Gastrocnemius medialis (tissue), 4 donors: ENCODE measurements around the gene ELP2.

ENCODE experiments used
- POLR2A ChIP-seq, 2 donors: fragments of 450-650 bp; IDR thresholded peaks; one replicate each; pipeline ENCODE4 v1.6.1; 2017; ENCODE audit warnings: antibody characterized with exemption in 2 of 2, mild to moderate bottlenecking in 2 of 2, moderate library complexity in 2 of 2
- TF ChIP-seq, protein P1 (sequence below), 5 experiments: fragments of 450-650 bp in 3 of 5; fragments of 200-600 bp in 2 of 5; sonication (generic) in 2 of 5; IDR thresholded peaks in 4 of 5; conservative IDR thresholded peaks in 1 of 5; 1 replicate in 4 of 5; 2 replicates in 1 of 5; pipeline ENCODE4 v1.5.1; 2016 to 2019; ENCODE audit warnings: antibody characterized with exemption in 5 of 5, mild to moderate bottlenecking in 3 of 5, moderate library complexity in 3 of 5

DNA sequence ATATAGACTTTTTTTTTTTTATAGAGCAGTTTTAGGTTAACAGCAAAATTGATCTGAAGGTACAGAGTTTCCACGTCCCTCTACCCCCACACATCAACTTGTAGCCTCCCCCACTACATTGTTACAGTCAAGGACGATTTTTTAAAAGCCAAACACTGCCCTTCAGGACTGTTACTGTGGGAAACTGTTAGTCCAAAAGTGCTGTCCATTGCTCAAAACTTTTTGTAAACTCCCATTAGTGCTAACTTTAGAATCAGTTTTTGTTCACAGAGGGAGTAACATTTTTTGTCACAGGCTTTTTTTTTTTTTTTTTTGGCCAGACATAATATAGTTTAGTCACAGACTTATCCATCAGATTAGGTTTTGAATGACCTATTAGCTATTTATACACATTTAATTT, 24.1 kb downstream of the ELP2 start:
- TF ChIP-seq, protein P1, sequence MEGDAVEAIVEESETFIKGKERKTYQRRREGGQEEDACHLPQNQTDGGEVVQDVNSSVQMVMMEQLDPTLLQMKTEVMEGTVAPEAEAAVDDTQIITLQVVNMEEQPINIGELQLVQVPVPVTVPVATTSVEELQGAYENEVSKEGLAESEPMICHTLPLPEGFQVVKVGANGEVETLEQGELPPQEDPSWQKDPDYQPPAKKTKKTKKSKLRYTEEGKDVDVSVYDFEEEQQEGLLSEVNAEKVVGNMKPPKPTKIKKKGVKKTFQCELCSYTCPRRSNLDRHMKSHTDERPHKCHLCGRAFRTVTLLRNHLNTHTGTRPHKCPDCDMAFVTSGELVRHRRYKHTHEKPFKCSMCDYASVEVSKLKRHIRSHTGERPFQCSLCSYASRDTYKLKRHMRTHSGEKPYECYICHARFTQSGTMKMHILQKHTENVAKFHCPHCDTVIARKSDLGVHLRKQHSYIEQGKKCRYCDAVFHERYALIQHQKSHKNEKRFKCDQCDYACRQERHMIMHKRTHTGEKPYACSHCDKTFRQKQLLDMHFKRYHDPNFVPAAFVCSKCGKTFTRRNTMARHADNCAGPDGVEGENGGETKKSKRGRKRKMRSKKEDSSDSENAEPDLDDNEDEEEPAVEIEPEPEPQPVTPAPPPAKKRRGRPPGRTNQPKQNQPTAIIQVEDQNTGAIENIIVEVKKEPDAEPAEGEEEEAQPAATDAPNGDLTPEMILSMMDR (IDR thresholded peaks at IDR 0.05 in 4 of 5, conservative IDR thresholded peaks at IDR 0.05 in 1 of 5), result no peak
- no peak for TF ChIP-seq POLR2A (IDR thresholded peaks at IDR 0.05)
